Measurements from ENCODE around the gene WSB1.
A peak's percentile ranks its signal among the peaks of the same experiment; 100 is the strongest.

WSB1 gene

DNA sequence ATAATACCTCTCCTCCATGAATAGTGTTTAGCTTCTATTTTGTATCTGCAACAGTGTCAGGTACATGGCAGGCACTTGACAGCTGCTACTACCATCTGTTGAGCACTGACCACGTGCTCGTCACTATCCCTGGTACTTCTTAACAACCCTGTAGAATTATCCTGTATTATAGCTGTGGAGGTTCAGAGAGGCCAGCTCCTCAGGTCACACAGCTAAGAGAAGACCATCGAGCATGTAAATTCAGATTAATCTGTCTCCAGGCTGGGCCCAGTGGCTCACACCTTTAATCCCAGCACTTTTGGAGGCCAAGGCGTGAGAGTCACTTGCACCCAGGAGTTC is 26.3 kb downstream of the WSB1 start:
- Histone ChIP-seq H3K36me3 (ENCODE audit: low read depth) (peaks cover 32% of the 10 kb centered on the region), H3K27me3 (ENCODE audit: insufficient read depth, poor library complexity, severe bottlenecking) (no peaks in the 10 kb centered on the region), H3K9me3 (ENCODE audit: severe bottlenecking) (no peaks in the 10 kb centered on the region), H3K4me1 (ENCODE audit: insufficient read depth, poor library complexity, severe bottlenecking) (peaks cover 10% of the 10 kb centered on the region), H3K4me3 (ENCODE audit: severe bottlenecking) (no peak overlapping the region), H3K27ac (ENCODE audit: poor library complexity, severe bottlenecking) (no peak overlapping the region)
- DNase-seq (ENCODE audit: low spot score) (no peak), ATAC-seq (ENCODE audit: low read depth) (no peak)
- TF ChIP-seq CTCF (IDR thresholded peaks at IDR 0.05; ENCODE audit: poor library complexity, severe bottlenecking), result no peak

GRCh38 chr17:27321372-27321771 is 27.5 kb downstream of the WSB1 start:
- H3K4me1 ChIP-seq (ENCODE audit: insufficient read depth, poor library complexity, severe bottlenecking), result peaks cover 10% of the 10 kb centered on the region
- no peak for TF ChIP-seq CTCF (IDR thresholded peaks at IDR 0.05; ENCODE audit: poor library complexity, severe bottlenecking)
- H3K4me3 ChIP-seq (ENCODE audit: severe bottlenecking), result no peak overlapping the region
- ATAC-seq (ENCODE audit: low read depth) (no peak), DNase-seq (ENCODE audit: low spot score) (no peak)
- no peak overlapping the region for H3K27ac ChIP-seq (ENCODE audit: poor library complexity, severe bottlenecking)
- H3K36me3 ChIP-seq (ENCODE audit: low read depth), result peaks cover 22% of the 10 kb centered on the region
- H3K9me3 ChIP-seq (ENCODE audit: severe bottlenecking), result no peaks in the 10 kb centered on the region
- no peaks in the 10 kb centered on the region for H3K27me3 ChIP-seq (ENCODE audit: insufficient read depth, poor library complexity, severe bottlenecking)

- DNase-seq (ENCODE audit: low spot score) (no peak), ATAC-seq (ENCODE audit: low read depth) (no peak)
- TF ChIP-seq CTCF (IDR thresholded peaks at IDR 0.05; ENCODE audit: poor library complexity, severe bottlenecking), result no peak
- H3K4me1 ChIP-seq (ENCODE audit: insufficient read depth, poor library complexity, severe bottlenecking), result peaks cover 10% of the 10 kb centered on the region
- H3K9me3 ChIP-seq (ENCODE audit: severe bottlenecking), result no peaks in the 10 kb centered on the region
- no peak overlapping the region for H3K4me3 ChIP-seq (ENCODE audit: severe bottlenecking)
- H3K36me3 ChIP-seq (ENCODE audit: low read depth), result peaks cover 15% of the 10 kb centered on the region
- H3K27ac ChIP-seq (ENCODE audit: poor library complexity, severe bottlenecking), result no peak overlapping the region
- no peaks in the 10 kb centered on the region for H3K27me3 ChIP-seq (ENCODE audit: insufficient read depth, poor library complexity, severe bottlenecking)
Measured at GRCh38 chr17:27322026-27322425, 28.1 kb downstream of the WSB1 start.

DNA sequence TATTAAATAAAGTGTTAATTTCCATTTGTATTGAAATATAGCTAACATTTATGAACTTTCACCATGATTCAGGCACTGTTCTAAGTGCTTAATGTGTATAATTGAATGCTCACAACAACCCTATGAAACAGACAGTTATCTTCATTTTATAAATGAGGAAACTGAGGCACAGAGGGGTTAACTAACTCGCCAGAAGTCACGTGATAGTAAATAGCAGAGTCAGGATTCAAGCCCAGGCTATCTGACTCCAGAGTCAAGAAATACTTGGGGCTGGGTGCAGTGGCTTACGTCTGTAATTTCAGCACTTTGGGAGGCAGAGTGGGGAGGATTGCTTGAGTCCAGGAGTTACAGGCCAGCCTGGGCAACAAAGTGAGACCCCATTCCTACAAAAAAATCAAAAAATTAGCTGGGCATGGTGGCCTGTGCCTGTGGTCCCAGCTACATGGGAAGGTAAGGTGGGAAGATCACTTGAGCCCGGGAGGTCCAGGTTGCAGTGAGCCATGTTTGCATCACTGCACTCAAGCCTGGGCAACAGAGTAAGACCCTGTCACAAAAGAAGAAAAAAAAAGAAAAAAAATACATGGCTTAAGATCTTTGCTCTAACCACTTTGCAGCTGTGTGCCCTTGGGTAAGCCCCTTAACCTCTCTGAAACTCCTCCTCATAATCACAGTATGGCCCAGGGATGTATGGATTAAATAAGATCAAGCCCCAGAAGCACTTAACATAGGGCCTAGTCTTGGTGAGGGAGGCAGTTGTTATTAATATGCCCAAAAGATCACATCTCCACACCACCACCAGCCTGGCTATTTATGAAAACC is 29.0 kb downstream of the WSB1 start:
- Histone ChIP-seq H3K27ac (ENCODE audit: poor library complexity, severe bottlenecking) (peak overlapping the region; percentile 48), H3K4me1 (ENCODE audit: insufficient read depth, poor library complexity, severe bottlenecking) (peaks cover 10% of the 10 kb centered on the region), H3K36me3 (ENCODE audit: low read depth) (peaks cover 8% of the 10 kb centered on the region; the same call in 1 of the 2 replicates), H3K4me3 (ENCODE audit: severe bottlenecking) (no peak overlapping the region), H3K27me3 (ENCODE audit: insufficient read depth, poor library complexity, severe bottlenecking) (no peaks in the 10 kb centered on the region), H3K9me3 (ENCODE audit: severe bottlenecking) (no peaks in the 10 kb centered on the region)
- DNase-seq (ENCODE audit: low spot score) (no peak), ATAC-seq (ENCODE audit: low read depth) (peak; percentile 8; the same call in 1 of the 3 replicates)
- TF ChIP-seq CTCF (IDR thresholded peaks at IDR 0.05; ENCODE audit: poor library complexity, severe bottlenecking), result no peak
